Measurements from ENCODE around the gene SPPL3. TPM values are rescaled to one million over a fixed set of nuclear protein-coding genes. Genes with fewer than 3 reads are reported as not detected.

Gene SPPL3
- total and polyA plus RNA-seq, 8 donors, result 44.5 to 76.2 (median 68.1) TPM

- intact Hi-C loops (cut with DNase I), result no loop called here
- Histone ChIP-seq H3K36me3 (no peaks in the 10 kb centered on the region), H3K27ac (no peak overlapping the region), H3K9me3 (no peaks in the 10 kb centered on the region), H3K4me3 (no peak overlapping the region), H3K4me1 (no peaks in the 10 kb centered on the region), H3K27me3 (no peaks in the 10 kb centered on the region)
- ATAC-seq, result no peak
- no peak for DNase-seq
- TF ChIP-seq CTCF (IDR thresholded peaks at IDR 0.05), result no peak
These were observed 154.9 kb downstream of the SPPL3 start for GRCh38 chr12:120749256-120749655.

GRCh38 chr12:120748242-120748641, 155.9 kb downstream of the SPPL3 start:
- H3K9me3 ChIP-seq, result no peaks in the 10 kb centered on the region
- H3K4me3 ChIP-seq, result no peak overlapping the region
- intact Hi-C loops (cut with DNase I), result no loop called here
- no peaks in the 10 kb centered on the region for H3K27me3 ChIP-seq
- no peak for TF ChIP-seq CTCF (IDR thresholded peaks at IDR 0.05)
- H3K4me1 ChIP-seq, result no peaks in the 10 kb centered on the region
- DNase-seq, result no peak
- ATAC-seq, result no peak
- no peaks in the 10 kb centered on the region for H3K36me3 ChIP-seq
- H3K27ac ChIP-seq, result no peak overlapping the region

- Histone ChIP-seq H3K9me3 (no peaks in the 10 kb centered on the region), H3K36me3 (no peaks in the 10 kb centered on the region), H3K27me3 (no peaks in the 10 kb centered on the region), H3K4me1 (no peaks in the 10 kb centered on the region), H3K4me3 (no peak overlapping the region), H3K27ac (no peak overlapping the region)
- DNase-seq, result no peak
- no peak for ATAC-seq
- no peak for TF ChIP-seq CTCF (IDR thresholded peaks at IDR 0.05)
- intact Hi-C loops (cut with DNase I), result no loop called here
These were observed 159.2 kb downstream of the SPPL3 start for GRCh38 chr12:120744922-120745493.

GRCh38 chr12:120741476-120742421, 162.4 kb downstream of the SPPL3 start:
- intact Hi-C loops (cut with DNase I), result no loop called here
- no peak for TF ChIP-seq CTCF (IDR thresholded peaks at IDR 0.05)
- Histone ChIP-seq H3K36me3 (peaks cover 0 to 30% of the 10 kb centered on the region in 2 donors), H3K4me1 (no peaks in the 10 kb centered on the region), H3K9me3 (no peaks in the 10 kb centered on the region), H3K4me3 (no peak overlapping the region), H3K27ac (no peak overlapping the region), H3K27me3 (no peaks in the 10 kb centered on the region)
- ATAC-seq (no peak), DNase-seq (no peak)

- H3K27ac ChIP-seq, result no peak overlapping the region
- no peak overlapping the region for H3K4me3 ChIP-seq
- no peaks in the 10 kb centered on the region for H3K9me3 ChIP-seq
- no peaks in the 10 kb centered on the region for H3K27me3 ChIP-seq
- no peak for TF ChIP-seq CTCF (IDR thresholded peaks at IDR 0.05)
- ATAC-seq (no peak), DNase-seq (no peak)
- H3K4me1 ChIP-seq, result no peaks in the 10 kb centered on the region
- peaks cover 0 to 32% of the 10 kb centered on the region in 2 donors for H3K36me3 ChIP-seq
- intact Hi-C loops (cut with DNase I), result no loop called here
These were observed 163.3 kb downstream of the SPPL3 start for GRCh38 chr12:120740871-120741270.
